SU-DHL-6 (cell line): Measurements from ENCODE around the gene VSTM5.

Experiments used
- H2AFZ ChIP-seq: fragments of 200-600 bp; sonication (generic); 2 replicates; pipeline ENCODE4 v1.6.1; 2014; ENCODE audit warnings: low read depth, mild to moderate bottlenecking, moderate library complexity, mixed read lengths, antibody characterized with exemption, low read length; ENCODE audit not compliant: severe bottlenecking
- H3F3A ChIP-seq: fragments of 200-600 bp; shearing (Covaris generic); 2 replicates; pipeline ENCODE4 v1.6.0; 2016; ENCODE audit warnings: antibody characterized with exemption, mild to moderate bottlenecking; ENCODE audit not compliant: insufficient read depth
- H3K27ac ChIP-seq: fragments of 200-600 bp; sonication (generic); 2 replicates; pipeline ENCODE4 v1.5.1; 2016; ENCODE audit warnings: low read depth, mild to moderate bottlenecking, low read length, moderate library complexity, mixed read lengths
- H3K27me3 ChIP-seq: fragments of 200-600 bp; sonication (generic), shearing (Covaris generic); 2 replicates; pipeline ENCODE4 v1.6.0; 2014; ENCODE audit warnings: mild to moderate bottlenecking, low read length
- H3K36me3 ChIP-seq: fragments of 200-600 bp; sonication (generic); 2 replicates; pipeline ENCODE4 v1.6.1; 2014; ENCODE audit warnings: mild to moderate bottlenecking, low read length, mixed read lengths
- H3K4me2 ChIP-seq: fragments of 300-600, 200-600 bp; shearing (Covaris generic), sonication (generic); 2 replicates; pipeline ENCODE4 v1.6.0; 2014; ENCODE audit warnings: low read length, low read depth, mild to moderate bottlenecking; ENCODE audit not compliant: poor library complexity, severe bottlenecking
- H3K4me3 ChIP-seq: fragments of 200-600 bp; sonication (generic); 2 replicates; pipeline ENCODE4 v1.5.1; 2014; ENCODE audit warnings: antibody characterized with exemption, low read length, mild to moderate bottlenecking, mixed read lengths; ENCODE audit not compliant: insufficient read depth, poor library complexity, severe bottlenecking
- H3K79me2 ChIP-seq: fragments of 200-600 bp; sonication (generic); 2 replicates; pipeline ENCODE4 v1.6.1; 2014; ENCODE audit warnings: mild to moderate bottlenecking, low read length, moderate library complexity; ENCODE audit not compliant: insufficient read depth
- H3K9ac ChIP-seq: fragments of 200-600 bp; sonication (generic); 2 replicates; pipeline ENCODE4 v1.7.0; 2014; ENCODE audit warnings: mild to moderate bottlenecking, low read length
- H3K9me2 ChIP-seq: fragments of 200-600 bp; sonication (generic); replicated peaks from 2 replicates; pipeline ENCODE4 v1.6.1; 2014; ENCODE audit warnings: low read length; ENCODE audit not compliant: insufficient read depth
- H3K9me3 ChIP-seq: fragments of 200-600 bp; sonication (generic); 2 replicates; pipeline ENCODE4 v1.6.1; 2014; ENCODE audit warnings: low read length, mixed read lengths; ENCODE audit not compliant: insufficient read depth
- H4K20me1 ChIP-seq: fragments of 200-600 bp; sonication (generic); 2 replicates; pipeline ENCODE4 v1.6.1; 2014; ENCODE audit warnings: low read depth, mild to moderate bottlenecking, antibody characterized with exemption, low read length, moderate library complexity, mixed read lengths
- CTCF ChIP-seq: fragments of 200-600 bp; sonication (generic); IDR thresholded peaks from one replicate; pipeline ENCODE4 v1.5.1; 2017; ENCODE audit warnings: antibody characterized with exemption, mild to moderate bottlenecking, low read length, moderate library complexity; ENCODE audit not compliant: insufficient read depth, poor library complexity, severe bottlenecking
- EZH2phosphoT487 ChIP-seq: fragments of 200-600 bp; sonication (generic), shearing (Covaris generic); conservative IDR thresholded peaks from 2 replicates; pipeline ENCODE4 v1.6.1; 2018; ENCODE audit warnings: mild to moderate bottlenecking, antibody characterized with exemption, low read length, moderate library complexity, mixed read lengths

VSTM5 gene

GRCh38 chr11:93814966-93815633 lies 35.3 kb downstream of the VSTM5 start:
- Histone ChIP-seq H2AFZ (no peak overlapping the region), H3K4me3 (no peak overlapping the region), H4K20me1 (no peaks in the 10 kb centered on the region), H3K9me3 (no peaks in the 10 kb centered on the region), H3K27ac (no peak overlapping the region), H3F3A (no peaks in the 10 kb centered on the region), H3K9me2 (no peaks in the 10 kb centered on the region), H3K79me2 (0 out of 2 replicates have a peak, but pooled peaks cover 2% of the 10 kb centered on the region), H3K9ac (no peak overlapping the region), H3K36me3 (peaks cover 30% of the 10 kb centered on the region), H3K27me3 (no peaks in the 10 kb centered on the region), H3K4me2 (no peak overlapping the region)
- TF ChIP-seq CTCF = no peak
- TF ChIP-seq EZH2phosphoT487 = no peak

- 0 out of 2 replicates have a peak, but pooled peaks cover 2% of the 10 kb centered on the region for H3K79me2 ChIP-seq
- no peak overlapping the region for H3K4me2 ChIP-seq
- no peak overlapping the region for H3K4me3 ChIP-seq
- no peaks in the 10 kb centered on the region for H3K9me3 ChIP-seq
- no peak overlapping the region for H3K9ac ChIP-seq
- H4K20me1 ChIP-seq = no peaks in the 10 kb centered on the region
- no peaks in the 10 kb centered on the region for H3K27me3 ChIP-seq
- peaks cover 36% of the 10 kb centered on the region for H3K36me3 ChIP-seq
- no peaks in the 10 kb centered on the region for H3K9me2 ChIP-seq
- TF ChIP-seq EZH2phosphoT487 (no peak), CTCF (no peak)
- H2AFZ ChIP-seq = no peak overlapping the region
- no peaks in the 10 kb centered on the region for H3F3A ChIP-seq
- H3K27ac ChIP-seq = no peak overlapping the region
These were observed 36.4 kb downstream of the VSTM5 start for GRCh38 chr11:93813974-93814373.

GRCh38 chr11:93807980-93808379 lies 42.4 kb downstream of the VSTM5 start:
- Histone ChIP-seq H4K20me1 (no peaks in the 10 kb centered on the region), H3K79me2 (0 out of 2 replicates have a peak, but pooled peaks cover 2% of the 10 kb centered on the region), H3K27me3 (no peaks in the 10 kb centered on the region), H3K27ac (no peak overlapping the region), H2AFZ (no peak overlapping the region), H3K36me3 (peaks cover 55% of the 10 kb centered on the region), H3K9me3 (no peaks in the 10 kb centered on the region), H3K9ac (no peak overlapping the region), H3K4me3 (no peak overlapping the region), H3F3A (0 out of 2 replicates have a peak, but pooled peaks cover 2% of the 10 kb centered on the region), H3K9me2 (no peaks in the 10 kb centered on the region), H3K4me2 (no peak overlapping the region)
- TF ChIP-seq EZH2phosphoT487 = no peak
- TF ChIP-seq CTCF = no peak
